ENCODE measurements around the gene GRID2.

DNA sequence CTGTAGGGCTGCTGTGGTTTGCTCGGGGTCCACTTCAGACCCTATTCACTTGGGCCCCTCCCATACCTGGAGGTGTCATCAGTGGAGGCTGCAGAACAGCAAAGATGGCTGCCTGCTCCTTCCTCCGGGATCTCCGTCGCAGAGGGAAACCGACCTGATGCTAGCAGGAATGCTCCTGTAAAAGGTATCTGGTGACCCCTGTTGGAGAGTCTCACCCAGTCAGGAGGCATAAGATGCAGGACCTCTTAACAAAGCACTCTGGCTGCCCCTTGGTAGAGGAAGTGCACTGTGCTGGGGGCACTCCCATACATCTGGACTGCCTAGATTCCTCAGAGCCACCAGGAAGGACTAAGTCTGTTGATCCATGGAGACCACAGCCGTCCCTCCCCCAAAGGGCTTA is 296.9 kb downstream of the GRID2 start:
- TF ChIP-seq POLR2A (IDR thresholded peaks at IDR 0.05) = no peak
- TF ChIP-seq, protein P1, sequence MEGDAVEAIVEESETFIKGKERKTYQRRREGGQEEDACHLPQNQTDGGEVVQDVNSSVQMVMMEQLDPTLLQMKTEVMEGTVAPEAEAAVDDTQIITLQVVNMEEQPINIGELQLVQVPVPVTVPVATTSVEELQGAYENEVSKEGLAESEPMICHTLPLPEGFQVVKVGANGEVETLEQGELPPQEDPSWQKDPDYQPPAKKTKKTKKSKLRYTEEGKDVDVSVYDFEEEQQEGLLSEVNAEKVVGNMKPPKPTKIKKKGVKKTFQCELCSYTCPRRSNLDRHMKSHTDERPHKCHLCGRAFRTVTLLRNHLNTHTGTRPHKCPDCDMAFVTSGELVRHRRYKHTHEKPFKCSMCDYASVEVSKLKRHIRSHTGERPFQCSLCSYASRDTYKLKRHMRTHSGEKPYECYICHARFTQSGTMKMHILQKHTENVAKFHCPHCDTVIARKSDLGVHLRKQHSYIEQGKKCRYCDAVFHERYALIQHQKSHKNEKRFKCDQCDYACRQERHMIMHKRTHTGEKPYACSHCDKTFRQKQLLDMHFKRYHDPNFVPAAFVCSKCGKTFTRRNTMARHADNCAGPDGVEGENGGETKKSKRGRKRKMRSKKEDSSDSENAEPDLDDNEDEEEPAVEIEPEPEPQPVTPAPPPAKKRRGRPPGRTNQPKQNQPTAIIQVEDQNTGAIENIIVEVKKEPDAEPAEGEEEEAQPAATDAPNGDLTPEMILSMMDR (IDR thresholded peaks at IDR 0.05) = no peak
